Muscle layer of duodenum (tissue), 2 donors: ENCODE measurements around the gene RRM2.

ENCODE experiments used
- H3K27ac ChIP-seq: one replicate; pipeline ENCODE4 v1.7.0; 2013; ENCODE audit warnings: mild to moderate bottlenecking, low read length
- H3K27me3 ChIP-seq: one replicate; pipeline ENCODE4 v1.7.0; 2013; ENCODE audit warnings: low read depth, mild to moderate bottlenecking, control low read depth, low read length
- H3K36me3 ChIP-seq, 2 donors: one replicate each; pipeline ENCODE4 v1.7.0; 2013; ENCODE audit warnings: low read length in 2 of 2, control low read depth in 1 of 2, mild to moderate bottlenecking in 1 of 2; ENCODE audit not compliant: insufficient read depth in 2 of 2, control insufficient read depth in 1 of 2
- H3K4me1 ChIP-seq, 2 donors: one replicate each; pipeline ENCODE4 v1.7.0; 2013; ENCODE audit warnings: low read length in 2 of 2, mild to moderate bottlenecking in 2 of 2, control low read depth in 1 of 2, moderate library complexity in 1 of 2; ENCODE audit not compliant: insufficient read depth in 2 of 2, control insufficient read depth in 1 of 2
- H3K4me3 ChIP-seq, 2 donors: one replicate each; pipeline ENCODE4 v1.7.0; 2013; ENCODE audit warnings: low read length in 2 of 2, low read depth in 1 of 2, mild to moderate bottlenecking in 1 of 2
- H3K9me3 ChIP-seq, 2 donors: one replicate each; pipeline ENCODE4 v1.7.0; 2013; ENCODE audit warnings: low read length in 2 of 2, control low read depth in 1 of 2, mild to moderate bottlenecking in 1 of 2; ENCODE audit not compliant: control insufficient read depth in 1 of 2
- donor health status: healthy.

The RRM2 gene

DNA sequence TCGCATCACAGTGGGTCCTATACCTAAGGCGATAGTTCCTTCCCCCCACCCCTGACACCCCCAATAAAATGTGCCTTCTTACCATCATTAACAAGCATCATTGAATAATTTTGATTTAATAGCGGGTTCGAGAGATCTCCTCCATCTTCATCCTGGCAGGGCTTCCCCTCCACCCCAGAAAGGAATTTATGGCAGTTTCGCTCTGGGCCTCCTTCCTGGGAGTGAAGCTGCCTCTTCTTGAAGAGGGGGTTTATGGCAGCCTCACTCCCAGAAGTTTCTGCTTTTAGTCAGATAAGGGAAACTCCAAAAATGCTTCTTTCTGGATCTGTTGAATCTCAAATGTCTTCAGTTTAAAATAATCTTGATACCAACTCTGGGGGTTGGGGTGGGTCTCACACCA is 45.7 kb downstream of the RRM2 start:
- Histone ChIP-seq H3K36me3 (no peaks in the 10 kb centered on the region), H3K4me1 (no peaks in the 10 kb centered on the region), H3K27me3 (no peaks in the 10 kb centered on the region), H3K9me3 (no peaks in the 10 kb centered on the region), H3K4me3 (no peak overlapping the region), H3K27ac (no peak overlapping the region)

DNA sequence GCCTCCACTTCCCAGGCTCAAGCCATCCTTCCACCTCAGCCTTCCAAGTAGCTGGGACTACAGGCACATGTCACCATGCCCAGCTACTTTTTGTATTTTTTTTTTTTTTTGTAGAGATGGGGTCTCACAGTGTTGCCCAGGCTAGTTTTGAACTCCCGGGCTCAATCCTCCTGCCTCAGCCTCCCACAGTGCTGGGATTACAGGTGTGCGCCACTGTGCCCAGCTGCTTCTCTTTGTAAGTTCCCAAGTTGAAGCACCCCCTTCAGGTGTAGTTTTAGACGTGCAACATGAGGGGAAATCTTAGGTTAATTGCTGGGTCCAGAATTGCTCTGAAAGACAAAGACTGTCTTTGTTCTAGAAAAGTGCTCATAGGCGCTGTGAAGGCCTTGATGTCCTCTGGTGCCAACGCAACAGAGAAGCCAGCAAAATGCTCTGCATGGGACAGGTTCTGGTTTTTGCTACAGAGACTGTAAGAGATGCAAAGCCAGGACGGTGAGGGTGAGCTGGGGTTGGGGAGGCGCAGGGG is 46.6 kb downstream of the RRM2 start:
- no peak overlapping the region for H3K27ac ChIP-seq
- H3K9me3 ChIP-seq = no peaks in the 10 kb centered on the region
- no peak overlapping the region for H3K4me3 ChIP-seq
- no peaks in the 10 kb centered on the region for H3K4me1 ChIP-seq
- no peaks in the 10 kb centered on the region for H3K36me3 ChIP-seq
- H3K27me3 ChIP-seq = no peaks in the 10 kb centered on the region

DNA sequence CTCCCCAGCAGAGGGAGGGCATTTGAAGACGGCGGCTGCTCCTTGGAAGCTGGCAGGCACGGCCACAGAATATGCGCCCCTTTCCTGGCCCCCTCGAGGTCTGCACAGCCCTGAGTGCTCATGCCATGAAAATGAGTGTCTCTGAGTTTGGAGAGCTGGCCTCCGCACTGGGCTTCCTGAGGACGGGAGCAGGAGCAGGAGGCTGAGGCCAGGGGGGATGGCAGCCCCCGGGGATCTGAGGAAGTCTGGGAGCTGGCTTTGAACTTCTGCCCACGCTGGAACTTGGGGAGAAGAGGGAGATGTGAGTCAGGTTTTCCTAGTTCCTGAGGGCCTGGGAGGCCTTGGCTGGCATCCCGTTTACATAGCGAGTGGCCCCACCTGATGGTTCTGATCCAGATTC is 47.0 kb downstream of the RRM2 start:
- Histone ChIP-seq H3K36me3 (no peaks in the 10 kb centered on the region), H3K4me1 (no peaks in the 10 kb centered on the region), H3K27ac (no peak overlapping the region), H3K27me3 (no peaks in the 10 kb centered on the region), H3K4me3 (no peak overlapping the region), H3K9me3 (no peaks in the 10 kb centered on the region)

DNA sequence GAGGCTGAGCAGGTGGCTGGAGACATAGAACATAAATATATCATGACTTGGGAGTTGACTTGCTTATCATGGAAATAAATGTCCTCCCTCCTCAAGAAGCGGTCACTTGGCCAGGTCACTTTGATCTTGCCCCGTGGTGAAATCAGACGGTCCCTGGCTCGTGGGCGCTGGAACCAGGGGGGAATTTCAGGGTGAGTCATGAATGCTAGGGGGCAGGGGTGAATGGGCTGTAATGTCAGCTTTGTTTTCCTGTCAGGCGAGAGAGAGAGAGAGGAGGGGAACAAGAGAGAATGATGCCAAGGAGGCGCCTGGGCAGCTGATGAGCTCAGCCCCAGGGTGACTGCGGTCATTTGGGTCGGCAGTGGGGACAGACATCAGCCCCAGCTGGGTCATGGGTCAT is 47.7 kb downstream of the RRM2 start:
- Histone ChIP-seq H3K9me3 (no peaks in the 10 kb centered on the region), H3K4me3 (no peak overlapping the region), H3K27me3 (no peaks in the 10 kb centered on the region), H3K27ac (no peak overlapping the region), H3K36me3 (no peaks in the 10 kb centered on the region), H3K4me1 (no peaks in the 10 kb centered on the region)

DNA sequence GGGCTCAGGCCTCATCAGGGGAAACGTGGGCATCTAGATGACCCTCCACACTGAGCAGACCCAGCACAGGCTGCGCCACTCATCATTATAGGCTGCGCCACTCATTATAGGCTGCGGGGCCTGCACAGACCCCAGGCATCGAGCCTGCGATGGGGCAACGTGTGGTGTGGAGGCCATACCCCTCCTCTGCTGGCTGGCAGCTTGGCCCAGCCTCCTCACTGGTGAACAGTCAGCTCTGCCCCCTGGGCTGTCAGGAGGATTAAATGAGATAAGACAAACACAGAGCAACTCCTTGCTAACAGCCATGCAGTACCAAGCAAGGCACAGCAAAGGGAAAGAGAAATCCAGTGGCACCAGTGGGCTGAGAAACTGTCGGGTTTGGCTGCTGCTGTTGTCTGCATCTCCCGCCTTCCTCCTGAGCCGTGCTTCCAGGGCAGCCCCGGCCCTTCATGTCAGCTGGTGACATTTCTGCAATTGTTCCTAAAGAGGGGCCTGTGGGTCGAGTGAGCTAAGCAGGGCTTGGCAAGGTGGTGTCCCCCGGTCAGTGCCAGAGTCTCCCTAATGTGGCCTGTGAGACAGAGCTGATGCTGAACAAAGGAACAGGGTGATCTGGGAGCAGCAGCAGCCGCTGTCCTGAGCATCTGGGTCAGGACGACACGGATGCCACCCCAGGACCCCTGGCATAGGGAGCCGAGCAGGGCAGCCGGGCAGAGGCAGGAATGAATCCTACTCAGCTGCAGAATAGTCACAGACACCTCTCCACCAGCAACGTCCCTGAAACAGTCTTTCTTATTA is 48.7 kb downstream of the RRM2 start:
- Histone ChIP-seq H3K36me3 (no peaks in the 10 kb centered on the region), H3K27ac (no peak overlapping the region), H3K9me3 (no peaks in the 10 kb centered on the region)

DNA sequence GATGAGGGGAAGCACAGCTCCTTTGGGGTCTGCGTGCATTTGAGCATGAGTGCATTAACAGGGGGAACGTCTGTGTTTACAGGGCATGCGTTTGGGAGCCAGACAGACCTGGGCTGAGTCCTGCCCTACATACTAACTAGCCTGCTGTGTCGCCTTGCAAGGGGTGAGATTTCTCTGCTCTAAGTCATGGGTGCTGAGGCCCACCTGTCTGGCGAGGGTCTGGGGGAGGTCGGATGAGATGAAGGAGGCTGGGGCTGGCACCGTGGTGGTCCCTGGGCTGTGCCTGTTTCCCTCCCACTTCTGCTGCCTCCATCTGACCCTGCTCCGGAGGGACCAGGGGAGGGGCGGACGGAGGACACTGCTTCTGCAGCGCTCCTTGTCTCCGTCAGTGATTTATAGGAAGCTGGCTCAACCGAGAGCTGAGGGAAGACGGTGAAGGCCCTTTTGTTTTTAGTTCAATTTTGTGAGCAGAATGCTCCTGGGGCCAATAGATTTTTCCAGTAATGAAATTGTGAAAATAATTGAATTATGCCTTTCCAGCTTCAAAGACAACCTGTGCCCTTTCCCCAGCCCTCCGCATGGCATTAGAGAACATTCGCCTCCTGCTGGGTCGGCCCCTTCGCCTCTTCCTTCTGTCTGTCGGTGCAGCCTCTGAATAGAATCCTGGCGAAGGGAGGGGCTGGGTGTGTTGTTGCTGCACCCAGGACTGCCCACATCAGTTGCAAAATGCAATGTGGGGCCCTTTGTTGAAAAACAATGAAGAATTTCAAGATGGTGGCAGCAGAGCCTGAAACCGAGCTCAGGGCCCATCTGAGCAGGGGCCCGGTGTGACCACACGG is 49.7 kb downstream of the RRM2 start:
- H3K9me3 ChIP-seq = no peaks in the 10 kb centered on the region

More for the DNA sequence above, 48.7 kb downstream of the RRM2 start:
- H3K4me3 ChIP-seq = no peak overlapping the region
- H3K4me1 ChIP-seq = no peaks in the 10 kb centered on the region
- no peaks in the 10 kb centered on the region for H3K27me3 ChIP-seq

DNA sequence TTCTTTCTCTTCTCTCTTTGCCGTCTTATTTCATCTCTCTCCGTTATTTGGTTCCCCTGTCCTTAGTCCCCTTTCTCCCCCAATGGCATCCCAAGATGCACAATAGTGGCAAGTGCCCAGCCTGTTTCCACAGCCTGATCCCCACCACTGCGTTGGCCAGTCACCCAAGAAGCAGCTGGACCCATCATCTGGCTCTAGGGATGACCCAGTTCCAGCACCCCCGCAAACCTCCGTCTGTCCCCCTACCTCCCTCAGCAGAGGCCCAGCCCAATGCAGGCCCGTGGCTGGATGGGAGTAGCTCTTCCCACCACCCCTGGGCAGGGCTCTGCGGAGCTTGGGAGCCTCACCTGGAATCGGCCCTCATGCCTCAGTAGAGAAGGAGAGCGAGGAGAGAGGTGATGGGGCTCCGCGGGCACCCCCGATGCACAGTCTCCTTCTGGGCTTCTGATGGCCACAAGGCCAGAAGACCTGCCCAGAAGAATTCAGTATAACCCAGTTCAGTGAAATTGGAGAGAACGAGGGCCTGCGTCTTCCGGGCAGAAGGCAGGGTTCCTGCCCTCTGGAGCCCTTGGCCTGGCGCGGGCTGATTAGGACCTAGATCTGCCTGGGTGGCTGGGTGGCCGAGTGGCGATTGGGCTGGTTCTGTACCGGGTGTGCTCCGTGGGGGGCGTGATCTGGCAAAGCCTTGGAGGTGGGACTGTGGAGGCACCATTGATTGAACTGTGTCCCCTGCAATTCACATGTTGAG is 50.9 kb downstream of the RRM2 start:
- Histone ChIP-seq H3K9me3 (no peaks in the 10 kb centered on the region), H3K4me3 (no peak overlapping the region), H3K36me3 (no peaks in the 10 kb centered on the region), H3K27me3 (no peaks in the 10 kb centered on the region), H3K4me1 (no peaks in the 10 kb centered on the region), H3K27ac (no peak overlapping the region)

More for the DNA sequence above, 49.7 kb downstream of the RRM2 start:
- Histone ChIP-seq H3K4me3 (no peak overlapping the region), H3K4me1 (no peaks in the 10 kb centered on the region), H3K36me3 (no peaks in the 10 kb centered on the region), H3K27ac (no peak overlapping the region), H3K27me3 (no peaks in the 10 kb centered on the region)

DNA sequence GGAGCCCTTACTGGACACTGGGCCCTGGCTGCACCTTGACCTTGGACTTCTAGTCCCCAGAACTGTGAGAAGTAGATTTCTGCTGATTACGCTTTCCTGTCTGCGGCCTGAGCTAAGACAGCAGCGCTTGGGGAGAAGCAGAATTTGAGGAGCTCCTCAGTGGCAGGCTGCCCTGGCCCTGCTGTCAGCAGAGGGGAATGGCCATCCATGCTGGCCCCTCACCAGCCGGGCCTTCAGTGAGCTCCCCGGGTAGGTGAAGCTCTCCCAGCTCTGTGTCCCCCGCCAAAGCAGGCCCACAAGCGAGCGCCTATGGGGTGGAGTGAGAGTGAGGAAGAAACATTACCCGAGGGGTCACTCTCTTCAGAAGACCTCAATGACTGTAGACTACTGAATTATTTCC is 51.6 kb downstream of the RRM2 start:
- no peak overlapping the region for H3K4me3 ChIP-seq
- H3K36me3 ChIP-seq = no peaks in the 10 kb centered on the region
- H3K27ac ChIP-seq = no peak overlapping the region
- H3K9me3 ChIP-seq = no peaks in the 10 kb centered on the region
- no peaks in the 10 kb centered on the region for H3K4me1 ChIP-seq
- H3K27me3 ChIP-seq = no peaks in the 10 kb centered on the region

DNA sequence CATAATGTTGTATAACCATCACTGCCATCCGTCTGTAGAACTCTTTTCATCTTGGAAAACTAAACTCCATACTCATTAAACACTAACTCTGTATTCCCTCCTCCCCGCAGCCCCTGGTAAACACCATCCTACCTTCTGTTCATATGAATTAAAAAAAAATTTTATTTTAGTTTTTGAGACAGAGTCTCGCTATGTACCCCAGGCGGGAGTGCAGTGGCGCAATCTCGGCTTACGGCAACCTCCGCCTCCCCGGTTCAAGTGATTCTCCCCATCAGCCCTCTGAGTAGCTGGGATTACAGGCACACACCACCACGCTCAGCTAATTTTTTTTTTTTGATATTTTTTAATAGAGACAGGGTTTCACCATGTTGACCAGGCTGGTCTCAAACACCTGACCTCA is 52.9 kb downstream of the RRM2 start:
- H3K9me3 ChIP-seq = no peaks in the 10 kb centered on the region
- no peaks in the 10 kb centered on the region for H3K4me1 ChIP-seq
- H3K4me3 ChIP-seq = no peak overlapping the region
- H3K36me3 ChIP-seq = no peaks in the 10 kb centered on the region
- no peaks in the 10 kb centered on the region for H3K27me3 ChIP-seq
- no peak overlapping the region for H3K27ac ChIP-seq

DNA sequence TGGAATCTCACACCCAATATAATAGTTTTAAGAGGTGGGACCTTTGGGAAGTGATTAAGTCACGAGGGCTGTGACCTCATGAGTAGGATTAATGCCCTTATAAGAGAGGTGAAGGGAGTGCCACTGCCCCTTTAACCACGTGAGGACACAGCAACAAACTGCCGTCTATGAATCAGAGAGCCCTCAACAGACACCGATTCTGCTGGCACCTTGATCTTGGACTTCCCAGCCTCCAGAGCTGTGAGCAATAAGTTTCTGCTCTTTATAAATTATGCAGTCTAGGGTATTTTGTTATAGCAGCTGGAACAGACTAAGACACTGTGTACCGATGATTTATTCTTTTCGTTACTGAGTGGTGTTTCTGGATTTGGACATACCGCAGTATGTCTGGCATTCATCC is 56.2 kb downstream of the RRM2 start:
- H3K4me1 ChIP-seq = no peaks in the 10 kb centered on the region
- no peaks in the 10 kb centered on the region for H3K27me3 ChIP-seq
- no peak overlapping the region for H3K27ac ChIP-seq
- no peak overlapping the region for H3K4me3 ChIP-seq
- H3K9me3 ChIP-seq = no peaks in the 10 kb centered on the region
- no peaks in the 10 kb centered on the region for H3K36me3 ChIP-seq

DNA sequence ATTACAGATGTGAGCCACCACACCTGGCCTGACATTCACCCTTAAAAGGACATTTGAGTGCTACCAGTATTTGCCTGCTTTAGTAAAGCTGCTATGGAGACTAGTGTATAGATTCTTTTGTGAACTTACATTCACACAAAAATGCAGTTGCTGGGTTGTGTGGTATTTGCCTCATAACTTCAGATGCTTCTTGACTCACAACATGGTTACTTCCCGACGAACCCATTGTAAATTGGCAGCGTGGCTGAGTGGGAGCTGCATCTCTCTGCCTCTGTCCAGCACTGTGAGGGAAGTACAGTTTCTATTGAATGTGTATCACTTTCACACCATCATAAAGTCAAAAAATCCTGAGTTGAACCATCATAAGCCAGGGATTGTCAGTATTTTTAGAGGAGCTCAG is 56.9 kb downstream of the RRM2 start:
- H3K4me1 ChIP-seq = no peaks in the 10 kb centered on the region
- no peak overlapping the region for H3K4me3 ChIP-seq
- no peaks in the 10 kb centered on the region for H3K36me3 ChIP-seq
- H3K27me3 ChIP-seq = no peaks in the 10 kb centered on the region
- no peak overlapping the region for H3K27ac ChIP-seq
- no peaks in the 10 kb centered on the region for H3K9me3 ChIP-seq
